HCT116 (cell line): ENCODE data around the gene IRAK2.

Experiments used
- EZH2 ChIP-seq: fragments of 200-600 bp; sonication (generic); IDR thresholded peaks from 2 replicates; pipeline ENCODE4 v1.6.1; 2017; ENCODE audit warnings: antibody characterized with exemption, mixed run types
- POLR2A ChIP-seq: IDR thresholded peaks from 2 replicates; pipeline ENCODE4 v1.7.0; 2011; ENCODE audit warnings: borderline replicate concordance; ENCODE audit not compliant: insufficient read depth, insufficient read length; ENCODE audit errors: extremely low read depth
- POLR2AphosphoS5 ChIP-seq: IDR thresholded peaks from 2 replicates; pipeline ENCODE4 v1.6.1; 2011; ENCODE audit warnings: mild to moderate bottlenecking, low read depth, low read length, moderate library complexity
- SIN3A ChIP-seq: IDR thresholded peaks from 2 replicates; pipeline ENCODE4 v1.6.1; 2012; ENCODE audit warnings: low read depth
- SP1 ChIP-seq: IDR thresholded peaks from 2 replicates; pipeline ENCODE4 v1.6.1; 2012; ENCODE audit warnings: low read depth
- TF ChIP-seq, protein P1 (sequence below), 3 experiments: fragments of 200-600 bp in 1 of 3; sonication (generic) in 1 of 3; IDR thresholded peaks in 2 of 3; conservative IDR thresholded peaks in 1 of 3; 2 replicates each; pipeline ENCODE4 v1.5.1; 2012 to 2017; ENCODE audit warnings: low read depth in 2 of 3, low read length in 2 of 3, antibody characterized with exemption in 1 of 3, borderline replicate concordance in 1 of 3, control low read depth in 1 of 3, mild to moderate bottlenecking in 1 of 3, mixed read lengths in 1 of 3, mixed run types in 1 of 3, moderate library complexity in 1 of 3; ENCODE audit not compliant: insufficient read depth in 1 of 3
- TF ChIP-seq, protein P2 (sequence below): IDR thresholded peaks from 2 replicates; pipeline ENCODE4 v1.6.1; 2012

DNA sequence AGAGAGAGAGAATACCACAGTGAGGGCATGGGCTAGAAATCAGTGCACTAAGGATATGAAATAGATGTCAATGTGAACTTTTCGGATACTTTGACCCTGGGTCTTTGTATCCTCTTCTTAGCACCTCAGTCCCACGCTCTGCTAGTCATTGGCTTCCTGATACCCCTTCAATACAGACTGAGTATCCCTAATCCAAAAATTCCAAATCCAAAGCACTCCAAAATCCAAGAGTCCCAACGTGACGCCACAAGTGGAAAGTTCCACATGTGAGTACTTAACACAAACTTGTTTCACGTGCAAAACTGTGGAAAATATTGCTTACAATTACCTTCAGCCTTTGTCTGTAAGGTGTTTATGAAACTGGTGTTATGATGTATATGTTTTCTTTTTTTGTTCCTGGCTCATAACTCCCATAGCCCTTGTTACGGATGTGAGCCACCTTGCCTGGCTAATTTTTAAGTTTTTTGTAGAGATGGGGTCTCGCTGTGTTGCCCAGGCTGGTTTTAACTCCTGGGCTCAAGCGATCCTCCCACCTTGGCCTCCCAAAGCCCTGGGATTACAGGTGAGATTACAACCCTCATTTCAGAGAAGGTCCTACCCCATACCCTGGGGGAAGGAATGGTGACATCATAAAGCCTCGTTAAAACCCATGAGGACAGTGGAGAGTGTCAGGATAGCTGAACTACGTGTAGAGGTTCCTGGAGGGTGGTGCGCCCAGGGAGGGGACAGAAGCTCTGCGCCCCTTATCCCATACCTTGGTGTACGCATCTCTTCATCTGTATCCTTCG, 10.2 kb upstream of the IRAK2 start:
- TF ChIP-seq POLR2A (no peak), EZH2 (no peak), POLR2AphosphoS5 (no peak), SP1 (no peak), SIN3A (no peak)
- TF ChIP-seq, protein P1, sequence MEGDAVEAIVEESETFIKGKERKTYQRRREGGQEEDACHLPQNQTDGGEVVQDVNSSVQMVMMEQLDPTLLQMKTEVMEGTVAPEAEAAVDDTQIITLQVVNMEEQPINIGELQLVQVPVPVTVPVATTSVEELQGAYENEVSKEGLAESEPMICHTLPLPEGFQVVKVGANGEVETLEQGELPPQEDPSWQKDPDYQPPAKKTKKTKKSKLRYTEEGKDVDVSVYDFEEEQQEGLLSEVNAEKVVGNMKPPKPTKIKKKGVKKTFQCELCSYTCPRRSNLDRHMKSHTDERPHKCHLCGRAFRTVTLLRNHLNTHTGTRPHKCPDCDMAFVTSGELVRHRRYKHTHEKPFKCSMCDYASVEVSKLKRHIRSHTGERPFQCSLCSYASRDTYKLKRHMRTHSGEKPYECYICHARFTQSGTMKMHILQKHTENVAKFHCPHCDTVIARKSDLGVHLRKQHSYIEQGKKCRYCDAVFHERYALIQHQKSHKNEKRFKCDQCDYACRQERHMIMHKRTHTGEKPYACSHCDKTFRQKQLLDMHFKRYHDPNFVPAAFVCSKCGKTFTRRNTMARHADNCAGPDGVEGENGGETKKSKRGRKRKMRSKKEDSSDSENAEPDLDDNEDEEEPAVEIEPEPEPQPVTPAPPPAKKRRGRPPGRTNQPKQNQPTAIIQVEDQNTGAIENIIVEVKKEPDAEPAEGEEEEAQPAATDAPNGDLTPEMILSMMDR (IDR thresholded peaks at IDR 0.05 in 2 of 3, conservative IDR thresholded peaks at IDR 0.05 in 1 of 3; ENCODE audit: borderline replicate concordance in 1 of 3, insufficient read depth in 1 of 3, low read depth in 2 of 3, low read length in 2 of 3) = no peak
- TF ChIP-seq, protein P2, sequence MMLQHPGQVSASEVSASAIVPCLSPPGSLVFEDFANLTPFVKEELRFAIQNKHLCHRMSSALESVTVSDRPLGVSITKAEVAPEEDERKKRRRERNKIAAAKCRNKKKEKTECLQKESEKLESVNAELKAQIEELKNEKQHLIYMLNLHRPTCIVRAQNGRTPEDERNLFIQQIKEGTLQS = no peak
